MCF 10A (cell line): ENCODE measurements around the gene SLC35D1. TPM values are rescaled to one million over a fixed set of nuclear protein-coding genes. Genes with fewer than 3 reads are reported as not detected.

ENCODE experiments used
- BruUV-seq: library from RNA; stranded (reverse); fragments of 400-500 nt; replicated peaks from 2 replicates; lab custom pipeline; 2021; lab: Mats Ljungman, UMichigan
- CTCF ChIA-PET: fragments of 300-600 bp; sonication (Branson Sonifier 250); formaldehyde crosslinking; extraction: SDS; loops from one replicate; lab custom pipeline; 2021; ENCODE audit warnings: antibody characterized with exemption, inconsistent platforms; lab: Yijun Ruan, JAX
- POLR2A ChIA-PET: fragments of 300-600, 350-650 bp; sonication (Branson Sonifier 250); formaldehyde crosslinking; extraction: SDS; loops from one replicate; lab custom pipeline; 2020; ENCODE audit warnings: antibody characterized with exemption, inconsistent platforms; lab: Yijun Ruan, JAX
- DNase-seq: peaks from one replicate; pipeline ENCODE4 v3.0.0-alpha.2; 2018; ENCODE audit not compliant: unreplicated experiment
- H3K27ac Mint-ChIP-seq: one replicate; pipeline ENCODE4 v1.8.0; 2022; ENCODE audit warnings: mild to moderate bottlenecking, low read depth, mixed read lengths; ENCODE audit not compliant: unreplicated experiment
- H3K27me3 Mint-ChIP-seq: one replicate; pipeline ENCODE4 v1.8.0; 2022; ENCODE audit warnings: mixed read lengths; ENCODE audit not compliant: insufficient read depth, unreplicated experiment
- H3K36me3 Mint-ChIP-seq: one replicate; pipeline ENCODE4 v1.8.0; 2022; ENCODE audit warnings: mild to moderate bottlenecking, moderate library complexity, mixed read lengths; ENCODE audit not compliant: insufficient read depth, unreplicated experiment
- H3K4me1 Mint-ChIP-seq: one replicate; pipeline ENCODE4 v1.8.0; 2022; ENCODE audit warnings: mixed read lengths; ENCODE audit not compliant: insufficient read depth, unreplicated experiment
- H3K4me3 Mint-ChIP-seq: one replicate; pipeline ENCODE4 v1.8.0; 2022; ENCODE audit warnings: mild to moderate bottlenecking, moderate library complexity, mixed read lengths; ENCODE audit not compliant: unreplicated experiment
- H3K9me3 Mint-ChIP-seq: one replicate; pipeline ENCODE4 v1.8.0; 2022; ENCODE audit warnings: mixed read lengths; ENCODE audit not compliant: unreplicated experiment
- CTCF ChIP-seq: fragments of 200-600 bp; IDR thresholded peaks from one replicate; pipeline ENCODE4 v1.8.0; 2022; ENCODE audit warnings: antibody characterized with exemption, mild to moderate bottlenecking; ENCODE audit not compliant: unreplicated experiment
- intact Hi-C: fragments of 100-400 bp; cut with micrococcal nuclease; formaldehyde crosslinking; loops from 2 replicates; pipeline ENCODE4 v1.14.1; 2022
- total RNA-seq: library from RNA; stranded (reverse); gene quantifications from 2 replicates; pipeline ENCODE4 v1.2.3, GENCODE V29; 2022

SLC35D1 gene
- total RNA-seq, 1 experiment from 2014 or later: 11.5 TPM

DNA sequence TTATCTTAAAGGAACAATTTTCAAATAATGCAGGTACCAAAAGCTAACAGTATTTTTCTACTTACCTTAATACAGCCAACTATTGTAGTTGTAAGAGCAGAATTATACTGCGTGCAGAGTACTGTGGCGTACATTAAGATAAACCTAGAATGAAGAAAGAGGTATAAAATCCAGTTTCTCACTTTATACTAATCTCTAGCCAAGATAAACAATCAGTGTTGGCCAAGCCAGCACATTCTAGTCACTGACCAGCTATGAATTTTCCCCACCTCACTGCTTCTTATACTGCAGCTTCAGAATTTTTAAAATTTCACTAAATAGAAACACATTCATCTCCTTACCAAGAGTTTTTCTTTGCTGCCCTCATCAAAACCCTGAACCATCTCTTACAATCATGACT is 33.6 kb downstream of the SLC35D1 start:
- ChIA-PET POLR2A (interaction anchor here (0.6 to 1.2 kb wide), 2 partner anchors 9 to 751 kb away, joined by 3 read pairs; no protein-coding TSS in a partner anchor), CTCF (interaction anchor here (1.3 to 4.3 kb wide), 3 partner anchors 10 to 128 kb away, joined by 6 to 25 read pairs (median 10); no protein-coding TSS in a partner anchor)
- Mint-ChIP-seq H3K27ac (peak overlapping the region; percentile 13), H3K4me3 (no peak overlapping the region), H3K4me1 (peaks cover 14% of the 10 kb centered on the region), H3K36me3 (peaks cover 35% of the 10 kb centered on the region), H3K9me3 (no peaks in the 10 kb centered on the region), H3K27me3 (no peaks in the 10 kb centered on the region)
- DNase-seq: peak; percentile 10
- intact Hi-C loops: no loop called here
- TF ChIP-seq CTCF: no peak
- BruUV-seq: no TSS peak

DNA sequence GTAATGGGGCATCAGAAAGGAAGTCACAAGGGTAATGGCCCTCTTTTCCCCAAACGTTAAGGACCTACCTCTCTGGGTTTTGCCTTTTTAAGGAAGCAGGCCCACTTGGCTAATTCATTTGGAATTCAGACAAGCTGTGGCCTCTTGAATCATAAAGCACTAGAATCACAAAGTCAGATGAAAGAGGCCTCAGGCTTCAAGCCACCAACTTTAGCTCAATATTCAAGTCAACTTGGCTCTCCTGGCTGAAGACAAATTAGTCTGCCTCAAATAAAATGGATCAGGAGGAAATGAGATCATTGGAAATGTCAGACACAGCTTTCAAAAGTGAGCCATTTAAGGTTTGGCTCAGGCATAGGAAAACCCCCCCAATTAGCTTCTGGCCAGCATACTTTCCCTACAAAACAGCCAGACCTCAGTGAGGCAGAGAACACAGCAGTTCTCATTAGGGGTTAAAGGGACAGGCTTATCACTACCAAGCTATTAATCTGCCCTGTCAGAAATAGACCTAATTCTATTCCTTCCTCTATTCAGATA is 34.3 kb downstream of the SLC35D1 start:
- DNase-seq: no peak
- peaks cover 14% of the 10 kb centered on the region for H3K4me1 Mint-ChIP-seq
- no peak overlapping the region for H3K4me3 Mint-ChIP-seq
- no peak for TF ChIP-seq CTCF
- intact Hi-C loops: no loop called here
- H3K36me3 Mint-ChIP-seq: peaks cover 30% of the 10 kb centered on the region
- no peaks in the 10 kb centered on the region for H3K9me3 Mint-ChIP-seq
- CTCF ChIA-PET: interaction anchor here (0.6 to 4.3 kb wide), 8 partner anchors 9 to 192 kb away, joined by 3 to 25 read pairs (median 4); no protein-coding TSS in a partner anchor
- POLR2A ChIA-PET: interaction anchor here (0.7 kb wide), 1 partner anchor 90 kb away, joined by 3 read pairs; no protein-coding TSS in a partner anchor
- no peak overlapping the region for H3K27ac Mint-ChIP-seq
- no TSS peak for BruUV-seq
- no peaks in the 10 kb centered on the region for H3K27me3 Mint-ChIP-seq

DNA sequence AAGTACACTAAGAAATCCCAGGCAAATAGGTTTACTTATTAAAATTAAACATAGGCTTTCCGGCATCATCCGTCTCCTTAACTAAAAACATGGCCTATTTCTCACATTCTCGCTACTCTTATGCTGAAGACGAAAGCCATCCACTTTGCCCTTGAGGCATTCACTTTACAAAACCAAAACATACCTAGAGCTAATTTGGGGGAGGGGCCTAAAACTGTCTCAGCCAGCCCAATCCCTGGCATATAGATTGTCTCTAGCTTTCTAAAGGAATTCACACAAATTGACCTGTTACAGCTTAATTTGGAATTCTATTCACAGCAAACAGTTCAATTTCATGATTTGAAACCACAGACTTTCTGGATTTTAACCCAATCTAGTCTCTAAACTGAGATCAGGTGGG is 34.8 kb downstream of the SLC35D1 start:
- Mint-ChIP-seq H3K4me3 (no peak overlapping the region), H3K27me3 (no peaks in the 10 kb centered on the region), H3K4me1 (peaks cover 14% of the 10 kb centered on the region), H3K9me3 (no peaks in the 10 kb centered on the region), H3K27ac (no peak overlapping the region), H3K36me3 (peaks cover 25% of the 10 kb centered on the region)
- no peak for DNase-seq
- CTCF ChIA-PET: interaction anchor here (0.6 to 4.3 kb wide), 8 partner anchors 9 to 481 kb away, joined by 3 to 25 read pairs (median 4); no protein-coding TSS in a partner anchor
- no peak for TF ChIP-seq CTCF
- no TSS peak for BruUV-seq
- POLR2A ChIA-PET: interaction anchor here (0.6 to 1.0 kb wide), 3 partner anchors 8 to 648 kb away, joined by 3 read pairs; no protein-coding TSS in a partner anchor
- intact Hi-C loops: no loop called here

GRCh38 chr1:67018574-67018973 is 35.4 kb downstream of the SLC35D1 start:
- BruUV-seq: no TSS peak
- no peak overlapping the region for H3K4me3 Mint-ChIP-seq
- TF ChIP-seq CTCF: no peak
- ChIA-PET CTCF (interaction anchor here (0.6 to 4.3 kb wide), 6 partner anchors 10 to 482 kb away, joined by 3 to 25 read pairs (median 4); no protein-coding TSS in a partner anchor), POLR2A (interaction anchor here (0.6 to 1.0 kb wide), 2 partner anchors 9 to 649 kb away, joined by 3 read pairs; no protein-coding TSS in a partner anchor)
- no peak for DNase-seq
- peaks cover 24% of the 10 kb centered on the region for H3K36me3 Mint-ChIP-seq
- intact Hi-C loops: no loop called here
- no peaks in the 10 kb centered on the region for H3K27me3 Mint-ChIP-seq
- H3K9me3 Mint-ChIP-seq: no peaks in the 10 kb centered on the region
- no peak overlapping the region for H3K27ac Mint-ChIP-seq
- peaks cover 20% of the 10 kb centered on the region for H3K4me1 Mint-ChIP-seq
